SK-N-MC (cell line): Measurements from ENCODE around the gene SEPTIN5.

ENCODE experiments used
- DNase-seq: peaks from one replicate; pipeline ENCODE4 v3.0.0-alpha.2; 2011; ENCODE audit warnings: low read depth, low spot score
- H3K27ac ChIP-seq: fragments of 200-600 bp; sonication (generic); 2 replicates; pipeline ENCODE4 v1.5.1; 2016; ENCODE audit warnings: mixed run types
- H3K36me3 ChIP-seq: fragments of 200-600 bp; sonication (generic); 2 replicates; pipeline ENCODE4 v1.6.1; 2017; ENCODE audit warnings: antibody characterized with exemption, low read length, mixed read lengths; ENCODE audit not compliant: insufficient read depth
- H3K4me3 ChIP-seq: fragments of 200-600 bp; sonication (generic); 2 replicates; pipeline ENCODE4 v1.5.1; 2016
- H3K9ac ChIP-seq: fragments of 200-600 bp; sonication (generic); 2 replicates; pipeline ENCODE4 v1.8.0; 2017; ENCODE audit warnings: mixed run types, mixed read lengths; ENCODE audit not compliant: insufficient read length
- H3K9me3 ChIP-seq: fragments of 200-600 bp; sonication (generic); 2 replicates; pipeline ENCODE4 v1.6.1; 2017; ENCODE audit warnings: low read depth, mild to moderate bottlenecking, antibody characterized with exemption, low read length, moderate library complexity, mixed read lengths
- EZH2 ChIP-seq: fragments of 200-600 bp; sonication (generic); IDR thresholded peaks from one replicate; pipeline ENCODE4 v1.6.1; 2017; ENCODE audit warnings: antibody characterized with exemption
- FOXP2 ChIP-seq: optimal IDR thresholded peaks from 2 replicates; pipeline ENCODE3; 2011; ENCODE audit warnings: mild to moderate bottlenecking, moderate library complexity; ENCODE audit not compliant: insufficient read depth; ENCODE audit errors: extremely low read length, control extremely low read depth
- POLR2AphosphoS5 ChIP-seq: IDR thresholded peaks from 2 replicates; pipeline ENCODE4 v1.6.1; 2012; ENCODE audit warnings: mild to moderate bottlenecking, low read depth, low read length, borderline replicate concordance

The SEPTIN5 gene

DNA sequence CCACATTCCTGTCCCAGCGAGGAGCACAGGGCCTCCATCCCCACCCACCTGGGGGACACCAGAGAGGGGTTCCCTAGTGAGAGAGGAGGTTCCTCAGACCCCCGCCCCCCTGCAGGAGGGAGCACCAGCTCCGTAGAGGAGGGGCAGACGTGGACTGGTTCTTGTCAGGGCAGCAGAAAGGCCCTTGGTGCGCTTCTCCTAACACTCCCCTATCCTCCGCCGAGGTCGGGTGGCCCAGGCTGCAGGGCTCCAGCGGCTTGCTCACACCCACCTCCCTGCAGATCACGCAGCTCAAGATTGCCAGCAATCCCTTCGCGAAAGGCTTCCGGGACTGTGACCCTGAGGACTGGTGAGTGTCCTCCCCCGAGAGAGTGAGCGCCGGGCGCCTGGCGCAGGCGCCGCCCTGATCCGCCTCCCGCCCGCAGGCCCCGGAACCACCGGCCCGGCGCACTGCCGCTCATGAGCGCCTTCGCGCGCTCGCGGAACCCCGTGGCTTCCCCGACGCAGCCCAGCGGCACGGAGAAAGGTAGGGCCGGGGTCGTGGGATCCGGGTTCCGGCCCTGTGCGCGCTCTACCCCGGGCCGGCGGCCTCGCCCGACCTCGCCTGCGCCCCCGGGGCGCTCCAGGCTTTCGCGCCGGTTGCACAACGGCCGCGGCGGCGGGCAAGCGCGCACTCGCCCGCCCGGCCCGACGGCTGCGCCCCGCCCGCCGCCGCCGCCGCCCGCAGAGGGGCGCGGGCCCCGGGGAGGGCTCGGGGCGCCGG is 51.4 kb downstream of the SEPTIN5 start:
- Histone ChIP-seq H3K27ac (no peak overlapping the region), H3K36me3 (peaks cover 26% of the 10 kb centered on the region; the same call in 1 of the 2 replicates), H3K9me3 (no peaks in the 10 kb centered on the region), H3K4me3 (no peak overlapping the region), H3K9ac (no peak overlapping the region)
- DNase-seq, result no peak
- TF ChIP-seq POLR2AphosphoS5, result no peak
- no peak for TF ChIP-seq EZH2
- no peak for TF ChIP-seq FOXP2

DNA sequence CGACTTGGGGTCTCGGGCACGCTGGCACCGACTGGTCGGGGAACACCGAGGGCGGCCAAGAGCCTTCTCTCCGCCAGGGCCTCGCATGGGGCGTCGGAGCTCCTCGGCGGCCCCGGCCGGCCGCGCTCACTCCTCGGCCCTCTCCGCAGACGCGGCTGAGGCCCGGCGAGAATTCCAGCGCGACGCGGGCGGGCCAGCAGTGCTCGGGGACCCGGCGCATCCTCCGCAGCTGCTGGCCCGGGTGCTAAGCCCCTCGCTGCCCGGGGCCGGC is 51.9 kb downstream of the SEPTIN5 start:
- TF ChIP-seq FOXP2 (no peak), EZH2 (no peak), POLR2AphosphoS5 (no peak)

DNA sequence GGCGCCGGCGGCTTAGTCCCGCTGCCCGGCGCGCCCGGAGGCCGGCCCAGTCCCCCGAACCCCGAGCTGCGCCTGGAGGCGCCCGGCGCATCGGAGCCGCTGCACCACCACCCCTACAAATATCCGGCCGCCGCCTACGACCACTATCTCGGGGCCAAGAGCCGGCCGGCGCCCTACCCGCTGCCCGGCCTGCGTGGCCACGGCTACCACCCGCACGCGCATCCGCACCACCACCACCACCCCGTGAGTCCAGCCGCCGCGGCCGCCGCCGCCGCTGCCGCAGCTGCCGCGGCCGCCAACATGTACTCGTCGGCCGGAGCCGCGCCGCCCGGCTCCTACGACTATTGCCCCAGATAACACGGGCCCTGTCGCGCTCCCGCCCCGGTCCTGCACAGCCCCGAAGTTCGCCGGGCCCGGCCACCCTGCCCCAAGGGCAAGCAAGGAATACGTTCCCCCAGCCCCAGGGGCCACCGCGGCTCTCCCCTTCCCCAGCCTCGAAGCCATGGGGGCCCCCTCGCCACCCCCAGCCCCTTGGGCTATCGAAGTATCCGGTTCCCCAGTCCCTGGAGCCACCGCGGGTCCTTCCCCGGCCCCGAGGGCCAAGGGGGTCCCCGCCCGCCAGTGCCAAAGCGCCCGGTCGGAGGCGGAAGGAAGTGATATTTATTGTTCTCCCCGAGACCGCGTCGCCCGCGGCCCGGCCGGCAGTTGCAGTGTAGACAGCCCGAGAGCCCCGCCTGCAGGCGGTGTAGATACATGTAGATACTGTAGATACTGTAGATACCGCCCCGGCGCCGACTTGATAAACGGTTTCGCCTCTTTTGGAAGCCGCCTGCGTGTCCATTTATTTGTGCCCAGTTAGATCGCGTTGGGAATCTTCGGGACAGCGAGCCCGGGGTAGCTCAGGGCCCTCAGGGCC is 52.5 kb downstream of the SEPTIN5 start:
- no peak for TF ChIP-seq FOXP2
- TF ChIP-seq EZH2, result no peak
- DNase-seq, result no peak

More for the DNA sequence above, 51.9 kb downstream of the SEPTIN5 start:
- Histone ChIP-seq H3K27ac (no peak overlapping the region), H3K9ac (no peak overlapping the region), H3K36me3 (peaks cover 26% of the 10 kb centered on the region; the same call in 1 of the 2 replicates), H3K4me3 (no peak overlapping the region), H3K9me3 (no peaks in the 10 kb centered on the region)
- no peak for DNase-seq

DNA sequence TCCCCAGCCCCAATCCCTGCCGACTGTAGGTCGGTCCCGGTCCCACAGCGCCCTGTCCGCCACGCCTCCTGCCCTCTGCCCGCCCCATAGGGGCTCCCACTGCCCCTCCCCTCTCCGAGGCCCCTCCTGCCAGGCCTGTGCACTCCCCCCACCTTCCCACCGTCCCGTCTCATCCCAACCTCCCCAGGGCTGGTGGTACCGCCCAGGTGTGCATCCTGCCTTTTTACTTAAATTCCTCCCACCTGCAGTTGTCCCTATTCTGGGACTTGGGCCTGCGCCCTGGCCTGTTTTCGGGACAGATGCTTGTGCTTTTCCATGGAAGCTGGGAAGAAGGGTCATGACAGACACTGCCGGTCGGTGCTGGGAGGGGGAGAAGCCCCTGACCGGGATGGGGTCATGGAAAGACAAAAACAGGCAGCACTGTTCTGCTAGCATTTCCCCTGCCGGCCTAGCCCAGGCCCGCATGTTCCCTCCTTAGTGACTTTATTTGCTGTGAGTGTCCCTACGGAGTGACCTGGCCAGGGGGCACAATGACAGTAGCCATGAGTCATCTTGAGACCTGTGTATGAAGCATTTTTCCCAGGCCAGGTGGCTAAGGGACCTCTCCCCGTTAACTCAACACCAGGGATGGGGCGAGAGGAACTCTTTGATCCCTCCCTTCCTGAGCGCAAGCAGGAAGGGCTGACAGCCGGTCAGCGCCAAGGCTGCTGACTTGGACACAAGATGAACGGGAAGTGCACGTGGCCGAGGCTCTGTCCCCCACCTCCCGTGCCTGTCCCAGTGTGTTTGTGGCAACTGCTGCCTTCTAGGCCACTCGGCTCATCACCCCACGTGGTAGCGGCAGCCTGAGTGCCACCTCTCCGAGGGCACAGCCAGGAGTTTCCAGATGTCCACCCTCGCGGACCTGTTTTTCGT is 53.4 kb downstream of the SEPTIN5 start:
- peaks cover 26% of the 10 kb centered on the region; the same call in 1 of the 2 replicates for H3K36me3 ChIP-seq
- no peak overlapping the region for H3K27ac ChIP-seq
- no peak overlapping the region for H3K9ac ChIP-seq
- no peak overlapping the region for H3K4me3 ChIP-seq
- TF ChIP-seq POLR2AphosphoS5, result no peak
- no peak for TF ChIP-seq FOXP2
- no peak for TF ChIP-seq EZH2
- DNase-seq, result no peak
- no peaks in the 10 kb centered on the region for H3K9me3 ChIP-seq

More for the DNA sequence above, 52.5 kb downstream of the SEPTIN5 start:
- no peaks in the 10 kb centered on the region for H3K9me3 ChIP-seq
- peaks cover 26% of the 10 kb centered on the region; the same call in 1 of the 2 replicates for H3K36me3 ChIP-seq
- H3K4me3 ChIP-seq, result no peak overlapping the region
- no peak overlapping the region for H3K9ac ChIP-seq
- no peak overlapping the region for H3K27ac ChIP-seq

DNA sequence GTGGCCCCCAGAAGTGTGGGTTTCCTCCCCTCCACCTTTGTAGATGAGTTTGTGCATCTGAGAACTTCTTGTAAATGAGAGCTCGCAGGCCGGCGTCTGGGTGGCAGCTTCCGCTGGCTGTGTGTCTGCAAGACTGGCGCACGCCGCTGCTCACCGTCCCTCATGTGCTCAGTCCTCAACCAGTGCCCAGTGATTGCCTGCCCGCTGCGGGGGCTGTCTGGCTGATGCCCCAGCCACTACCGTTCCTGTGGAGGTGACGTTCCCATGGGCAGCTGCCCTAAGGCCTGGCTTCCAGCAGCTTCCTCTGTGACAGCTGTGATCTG is 55.1 kb downstream of the SEPTIN5 start:
- Histone ChIP-seq H3K9me3 (no peaks in the 10 kb centered on the region), H3K9ac (no peak overlapping the region), H3K27ac (no peak overlapping the region), H3K4me3 (no peak overlapping the region), H3K36me3 (peaks cover 18% of the 10 kb centered on the region; the same call in 1 of the 2 replicates)
- TF ChIP-seq POLR2AphosphoS5 (no peak), FOXP2 (no peak), EZH2 (no peak)
- DNase-seq, result no peak

DNA sequence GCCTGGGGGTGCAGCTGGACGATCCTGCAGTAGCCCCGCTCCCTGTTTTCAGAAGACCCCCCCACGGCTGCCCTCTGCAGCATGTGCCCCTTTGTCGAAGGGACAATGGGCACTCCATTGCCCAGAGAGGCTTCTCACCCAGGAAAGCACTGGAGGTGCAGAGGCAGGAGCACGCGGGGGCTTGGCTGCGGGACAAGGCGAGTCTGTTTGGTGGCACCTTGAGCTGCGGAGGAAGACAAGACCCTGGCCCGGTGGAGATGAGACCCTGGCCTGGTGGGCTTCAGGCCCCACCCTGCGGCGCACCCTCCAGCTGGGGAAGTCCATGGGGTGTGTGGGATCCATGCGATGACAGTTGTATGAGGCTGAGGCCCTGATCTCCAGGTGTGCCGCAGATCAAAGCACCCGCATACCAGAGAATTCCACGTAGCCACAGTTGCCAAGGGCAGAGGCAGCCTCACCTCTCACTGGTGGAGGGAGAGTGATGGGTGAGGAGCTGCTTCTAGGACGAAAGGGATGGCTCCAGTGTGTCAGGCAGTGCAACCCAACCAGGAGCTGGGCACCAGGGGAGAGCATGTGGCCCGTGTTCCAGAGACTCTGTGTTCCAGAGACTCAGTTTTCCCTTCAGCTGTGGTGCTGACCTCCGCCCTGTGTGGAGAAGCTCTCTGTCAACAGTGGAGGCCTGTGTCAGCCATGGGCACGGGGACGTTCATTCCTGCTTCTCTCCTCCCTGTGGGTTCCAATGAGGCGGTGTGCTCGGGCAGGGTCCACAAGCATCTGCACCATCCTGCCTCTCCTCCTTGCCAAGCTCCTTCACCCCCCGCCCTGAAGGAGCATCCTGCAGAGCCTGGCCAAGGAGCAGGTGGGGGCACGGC is 56.3 kb downstream of the SEPTIN5 start:
- H3K36me3 ChIP-seq, result peaks cover 5% of the 10 kb centered on the region; the same call in 1 of the 2 replicates
- H3K27ac ChIP-seq, result no peak overlapping the region
- TF ChIP-seq EZH2 (no peak), POLR2AphosphoS5 (no peak), FOXP2 (no peak)
- H3K9ac ChIP-seq, result no peak overlapping the region
- no peaks in the 10 kb centered on the region for H3K9me3 ChIP-seq
- no peak overlapping the region for H3K4me3 ChIP-seq
- DNase-seq, result no peak

DNA sequence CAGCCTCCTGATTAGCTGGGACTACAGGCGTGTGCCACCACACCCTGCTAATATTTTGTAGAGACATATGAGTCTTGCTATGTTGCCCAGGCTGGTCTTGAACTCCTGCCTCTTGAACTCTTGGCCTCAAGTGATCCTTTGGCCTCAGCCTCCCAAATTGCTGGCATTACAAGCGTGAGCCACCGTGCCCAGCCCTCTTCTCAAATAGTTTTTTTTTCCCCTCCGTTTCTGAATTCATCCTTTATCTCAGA is 58.0 kb downstream of the SEPTIN5 start:
- Histone ChIP-seq H3K9ac (no peak overlapping the region), H3K36me3 (peaks cover 5% of the 10 kb centered on the region; the same call in 1 of the 2 replicates), H3K9me3 (no peaks in the 10 kb centered on the region), H3K27ac (no peak overlapping the region), H3K4me3 (no peak overlapping the region)
- TF ChIP-seq EZH2, result no peak
- no peak for TF ChIP-seq FOXP2
- no peak for TF ChIP-seq POLR2AphosphoS5
- no peak for DNase-seq
